Thyroid gland (tissue), 4 donors: ENCODE data around the gene NGB. TPM values are rescaled to one million over a fixed set of nuclear protein-coding genes. Genes with fewer than 3 reads are reported as not detected.

ENCODE experiments used
- DNase-seq, 2 donors: peaks; one replicate each; pipeline ENCODE4 v3.0.0-alpha.2; 2019
- H3K27ac ChIP-seq, 3 donors: fragments of 200-600 bp; sonication (generic); 1 replicate in 2 of 3; 2 replicates in 1 of 3; pipeline ENCODE4 v1.5.1; 2016 to 2019; ENCODE audit warnings: mild to moderate bottlenecking in 1 of 3, moderate library complexity in 1 of 3
- H3K27me3 ChIP-seq: fragments of 200-600 bp; sonication (generic); one replicate; pipeline ENCODE4 v1.5.1; 2019
- H3K36me3 ChIP-seq, 2 donors: fragments of 200-600 bp; sonication (generic); one replicate each; pipeline ENCODE4 v1.5.1; 2016 to 2019
- H3K4me1 ChIP-seq, 2 donors: fragments of 200-600 bp; sonication (generic); one replicate each; pipeline ENCODE4 v1.5.1; 2017 to 2019
- H3K4me3 ChIP-seq, 3 donors: fragments of 200-600 bp; sonication (generic); replicated peaks in 1 of 3; 1 replicate in 2 of 3; 2 replicates in 1 of 3; pipeline ENCODE4 v1.5.1; 2016; ENCODE audit warnings: mild to moderate bottlenecking in 1 of 3
- H3K9me3 ChIP-seq: fragments of 200-600 bp; sonication (generic); one replicate; pipeline ENCODE4 v1.5.1; 2017
- CTCF ChIP-seq, 6 experiments: fragments of 200-600 bp in 3 of 6; fragments of 450-650 bp in 3 of 6; sonication (generic) in 3 of 6; IDR thresholded peaks; one replicate each; pipeline ENCODE4 v1.5.1; 2016 to 2019; ENCODE audit warnings: antibody characterized with exemption in 6 of 6, mild to moderate bottlenecking in 2 of 6, inconsistent platforms in 1 of 6, moderate library complexity in 1 of 6
- POLR2A ChIP-seq, 2 donors: fragments of 450-650 bp; IDR thresholded peaks; one replicate each; pipeline ENCODE4 v1.6.1; 2017; ENCODE audit warnings: antibody characterized with exemption in 2 of 2, mild to moderate bottlenecking in 2 of 2, moderate library complexity in 1 of 2
- WGBS, 2 donors: methylation state at CpG; one replicate each; pipeline ENCODE4 v1.1.5; 2017; 5-methylcytosine and 5-hydroxymethylcytosine counted together
- intact Hi-C: fragments of 100-400 bp; cut with DNase I; formaldehyde crosslinking; loops from one replicate; pipeline ENCODE4 v1.15.1; 2023
- total RNA-seq, 4 donors: library from RNA; depleted of rRNA; stranded (reverse); fragments of >200 nt; gene quantifications; one replicate each; pipeline ENCODE4 v1.2.3, GENCODE V29; 2016

NGB gene
- total RNA-seq, 4 donors from 2014 or later, result not detected

- H3K9me3 ChIP-seq, result no peaks in the 10 kb centered on the region
- H3K4me1 ChIP-seq, result no peaks in the 10 kb centered on the region
- intact Hi-C loops, result no loop called here
- no peak for TF ChIP-seq CTCF (IDR thresholded peaks at IDR 0.05)
- TF ChIP-seq POLR2A (IDR thresholded peaks at IDR 0.05), result no peak
- H3K27ac ChIP-seq, result no peak overlapping the region
- H3K4me3 ChIP-seq, result no peak overlapping the region
- whole genome bisulfite sequencing, 2 donors, result 83 to 87% methylated on average over 11 to 12 of the region's 12 CpGs
- H3K36me3 ChIP-seq, result peaks cover 36 to 46% of the 10 kb centered on the region in 2 donors
- no peak for DNase-seq
- H3K27me3 ChIP-seq, result no peaks in the 10 kb centered on the region
Observed at GRCh38 chr14:77276959-77277358, 6.0 kb upstream of the NGB start.

- no peak for TF ChIP-seq POLR2A (IDR thresholded peaks at IDR 0.05)
Observed at GRCh38 chr14:77276295-77276935, 5.4 kb upstream of the NGB start.

GRCh38 chr14:77275601-77276017 lies 4.6 kb upstream of the NGB start:
- TF ChIP-seq CTCF (IDR thresholded peaks at IDR 0.05) (no peak), POLR2A (IDR thresholded peaks at IDR 0.05) (no peak)
- Histone ChIP-seq H3K27ac (no peak overlapping the region), H3K9me3 (no peaks in the 10 kb centered on the region), H3K36me3 (peaks cover 30 to 40% of the 10 kb centered on the region in 2 donors), H3K4me3 (no peak overlapping the region), H3K27me3 (no peaks in the 10 kb centered on the region), H3K4me1 (no peaks in the 10 kb centered on the region)
- 61 to 68% methylated on average over 8 of the region's 8 CpGs for WGBS, 2 donors
- DNase-seq, result no peak
- intact Hi-C loops, result no loop called here

More at GRCh38 chr14:77276295-77276935, 5.4 kb upstream of the NGB start:
- Histone ChIP-seq H3K27me3 (no peaks in the 10 kb centered on the region), H3K4me3 (no peak overlapping the region), H3K27ac (no peak overlapping the region), H3K36me3 (peaks cover 31 to 40% of the 10 kb centered on the region in 2 donors), H3K9me3 (no peaks in the 10 kb centered on the region), H3K4me1 (no peaks in the 10 kb centered on the region)
- WGBS, 2 donors, result 92 to 97% methylated on average over 4 to 11 of the region's 15 CpGs
- DNase-seq, result no peak
- intact Hi-C loops, result no loop called here

GRCh38 chr14:77275041-77275580 lies 4.1 kb upstream of the NGB start:
- WGBS, 2 donors, result 86 to 92% methylated on average over 5 of the region's 5 CpGs
- peaks cover 30 to 36% of the 10 kb centered on the region in 2 donors for H3K36me3 ChIP-seq
- H3K4me1 ChIP-seq, result no peaks in the 10 kb centered on the region
- no peaks in the 10 kb centered on the region for H3K9me3 ChIP-seq
- intact Hi-C loops, result no loop called here
- DNase-seq, result no peak
- H3K4me3 ChIP-seq, result no peak overlapping the region
- no peak overlapping the region for H3K27ac ChIP-seq
- TF ChIP-seq CTCF (IDR thresholded peaks at IDR 0.05) (no peak), POLR2A (IDR thresholded peaks at IDR 0.05) (no peak)
- no peaks in the 10 kb centered on the region for H3K27me3 ChIP-seq

- intact Hi-C loops, result no loop called here
- Histone ChIP-seq H3K27ac (no peak overlapping the region), H3K4me3 (no peak overlapping the region), H3K36me3 (peaks cover 18 to 23% of the 10 kb centered on the region in 2 donors), H3K4me1 (no peaks in the 10 kb centered on the region), H3K27me3 (no peaks in the 10 kb centered on the region), H3K9me3 (no peaks in the 10 kb centered on the region)
- no peak for DNase-seq
- 88 to 100% methylated on average over 3 to 4 of the region's 4 CpGs for WGBS, 2 donors
- TF ChIP-seq POLR2A (IDR thresholded peaks at IDR 0.05) (no peak), CTCF (IDR thresholded peaks at IDR 0.05) (no peak)
Observed at GRCh38 chr14:77273796-77274195, 2.8 kb upstream of the NGB start.
